ENCODE measurements around the gene ADAM20.

GRCh38 chr14:70563417-70563816 is 28.6 kb upstream of the ADAM20 start:
- no peak for TF ChIP-seq ZNF121 (tag by site-specific recombination; IDR thresholded peaks at IDR 0.05)
- no peak for TF ChIP-seq SETDB1 (IDR thresholded peaks at IDR 0.05; ENCODE audit: insufficient read length, low read length)
- TF ChIP-seq ZNF555 (tag by site-specific recombination; conservative IDR thresholded peaks at IDR 0.05), result no peak
- TF ChIP-seq MEIS1 (CRISPR knock-in tag; IDR thresholded peaks at IDR 0.05; ENCODE audit: borderline replicate concordance), result no peak
- no peak for TF ChIP-seq REST (tag by site-specific recombination; IDR thresholded peaks at IDR 0.05)
- TF ChIP-seq ZNF2 (tag by site-specific recombination; IDR thresholded peaks at IDR 0.05), result no peak
- no peak for TF ChIP-seq CTCF (tag by site-specific recombination; IDR thresholded peaks at IDR 0.05)
- TF ChIP-seq, protein P1, sequence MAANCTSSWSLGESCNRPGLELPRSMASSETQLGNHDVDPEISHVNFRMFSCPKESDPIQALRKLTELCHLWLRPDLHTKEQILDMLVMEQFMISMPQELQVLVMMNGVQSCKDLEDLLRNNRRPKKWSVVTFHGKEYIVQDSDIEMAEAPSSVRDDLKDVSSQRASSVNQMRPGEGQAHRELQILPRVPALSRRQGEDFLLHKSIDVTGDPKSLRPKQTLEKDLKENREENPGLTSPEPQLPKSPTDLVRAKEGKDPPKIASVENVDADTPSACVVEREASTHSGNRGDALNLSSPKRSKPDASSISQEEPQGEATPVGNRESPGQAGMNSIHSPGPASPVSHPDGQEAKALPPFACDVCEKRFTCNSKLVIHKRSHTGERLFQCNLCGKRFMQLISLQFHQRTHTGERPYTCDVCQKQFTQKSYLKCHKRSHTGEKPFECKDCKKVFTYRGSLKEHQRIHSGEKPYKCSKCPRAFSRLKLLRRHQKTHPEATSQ (tag by site-specific recombination; IDR thresholded peaks at IDR 0.05), result no peak
